ENCODE measurements around the gene MGAT4A. TPM values are rescaled to one million over a fixed set of nuclear protein-coding genes. Genes with fewer than 3 reads are reported as not detected.

The MGAT4A gene
- total and polyA plus RNA-seq, 2 of the 8 experiments (the other 6 are each of a cell fraction or from before 2014, with no cell fraction given), result 1.4 to 7.7 TPM

DNA sequence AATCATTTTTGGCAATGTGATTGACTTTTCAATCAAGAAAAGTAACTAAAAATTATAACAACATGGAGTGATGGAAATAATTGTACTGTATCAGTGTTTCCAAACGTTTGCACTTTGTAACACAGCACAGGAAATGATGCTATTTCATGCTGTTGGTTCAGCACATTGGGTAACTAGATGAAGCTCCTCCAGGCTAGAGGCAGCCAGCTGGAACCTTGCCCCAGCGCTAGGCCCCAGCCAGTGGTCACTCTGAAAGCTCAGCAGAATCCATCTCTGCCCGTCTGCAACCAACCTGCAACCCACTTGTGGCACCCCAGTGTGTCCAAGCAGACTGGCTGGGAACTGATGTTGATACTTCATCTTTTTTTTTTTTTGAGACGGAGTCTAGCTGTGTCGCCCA lies 107.3 kb downstream of the MGAT4A start:
- Histone ChIP-seq H3K9ac (replicated peaks in 1 of 4; ENCODE audit: extremely low read depth in 1 of 4, low read depth in 3 of 4, low read length in 3 of 4) (no peak overlapping the region), H4K5ac (ENCODE audit: insufficient read length, low read depth, low read length) (no peak overlapping the region), H2AK5ac (ENCODE audit: low read depth, low read length) (no peak overlapping the region), H3K4me2 (ENCODE audit: insufficient read depth in 1 of 2, low read depth in 2 of 2, low read length in 2 of 2) (no peak overlapping the region), H3K14ac (ENCODE audit: insufficient read length) (no peak overlapping the region), H3K23me2 (ENCODE audit: low read depth, low read length) (no peaks in the 10 kb centered on the region), H2BK20ac (ENCODE audit: low read length) (no peak overlapping the region), H3K36me3 (ENCODE audit: control insufficient read depth in 2 of 4, insufficient read depth in 4 of 4, low read length in 3 of 4) (no peaks in the 10 kb centered on the region), H2BK5ac (ENCODE audit: low read depth, low read length) (no peak overlapping the region), H3K79me2 (ENCODE audit: control insufficient read depth in 1 of 2, insufficient read depth in 2 of 2, low read length in 2 of 2) (no peaks in the 10 kb centered on the region), H3K4me3 (ENCODE audit: extremely low read depth in 1 of 4, insufficient read depth in 2 of 4, low read depth in 3 of 4, low read length in 4 of 4) (no peak overlapping the region), H2BK12ac (ENCODE audit: low read depth, low read length) (no peak overlapping the region), H3K79me1 (ENCODE audit: low read depth, low read length) (no peaks in the 10 kb centered on the region), H3K4me1 (replicated peaks in 1 of 4; ENCODE audit: control insufficient read depth in 3 of 4, insufficient read depth in 4 of 4, low read length in 3 of 4) (no peaks in the 10 kb centered on the region), H3K4ac (replicated peaks; ENCODE audit: insufficient read length, low read depth, low read length) (no peak overlapping the region), H4K8ac (ENCODE audit: extremely low read depth, insufficient read depth, low read length) (no peak overlapping the region), H2AFZ (ENCODE audit: low read length) (no peak overlapping the region), H2BK120ac (replicated peaks; ENCODE audit: low read depth, low read length) (no peak overlapping the region), H3K27me3 (replicated peaks in 1 of 4; ENCODE audit: control insufficient read depth in 3 of 4, extremely low read depth in 1 of 4, insufficient read depth in 3 of 4, low read length in 3 of 4) (peaks cover 0 to 1% (median 0%) of the 10 kb centered on the region in 4 experiments; a peak in 1 of 7 replicates), H4K91ac (replicated peaks; ENCODE audit: insufficient read length, low read length) (no peak overlapping the region), H2BK15ac (ENCODE audit: low read length) (no peak overlapping the region), H3K18ac (ENCODE audit: extremely low read depth, low read length) (no peak overlapping the region), H4K20me1 (replicated peaks in 1 of 2; ENCODE audit: control insufficient read depth in 1 of 2, insufficient read depth in 2 of 2, low read length in 2 of 2) (peaks cover 0 to 1% of the 10 kb centered on the region in 2 experiments), H3K56ac (replicated peaks; ENCODE audit: insufficient read length, low read depth, low read length) (no peak overlapping the region), H3K27ac (ENCODE audit: low read depth, low read length) (no peak overlapping the region), H3K23ac (ENCODE audit: insufficient read length) (no peak overlapping the region), H3K9me3 (ENCODE audit: insufficient read depth in 2 of 2, low read depth in 1 of 2, low read length in 1 of 2) (no peaks in the 10 kb centered on the region)
- no peak for TF ChIP-seq SIRT6 (IDR thresholded peaks at IDR 0.05; ENCODE audit: low read length)
- TF ChIP-seq SP2 (IDR thresholded peaks at IDR 0.05; ENCODE audit: low read length), result no peak
- no peak for TF ChIP-seq YY1 (IDR thresholded peaks at IDR 0.05; ENCODE audit: low read depth, low read length)
- TF ChIP-seq POLR2AphosphoS5 (IDR thresholded peaks at IDR 0.05; ENCODE audit: low read depth, low read length), result no peak
- POLR2A ChIA-PET (ENCODE audit: partially characterized antibody), result no interaction called here
- CTCF ChIA-PET (ENCODE audit: partially characterized antibody), result interaction anchor here (0.8 to 2.4 kb wide), 4 partner anchors 11 to 22 kb away, joined by 3 to 8 read pairs (median 4); no protein-coding TSS in a partner anchor
- DNase-seq (ENCODE audit: low read depth in 1 of 2, low spot score in 2 of 2) (no peak), FAIRE-seq (no peak)
- 88% methylated on average over 5 of the region's 5 CpGs; no CpG with 5 or more reads in 1 of the 2 experiments for WGBS, 2 experiments (ENCODE audit: extremely low coverage in 1 of 2, insufficient coverage in 1 of 2, insufficient read length in 1 of 2, insufficient replicate concordance in 2 of 2, low coverage in 1 of 2, low lambda C conversion rate in 2 of 2, missing lambda C conversion rate in 1 of 2)

Data from H1 (cell line).